Eye (tissue), 1 donor: ENCODE measurements around the gene MAPK1IP1L.
"Not testable (repeated sequence)": the region's sequence is repeated elsewhere in the genome, so short reads cannot be mapped to it uniquely, and the experiment has no call there.

Experiments used
- DNase-seq: peaks from one replicate; pipeline ENCODE4 v3.0.0-alpha.2; 2015

Gene MAPK1IP1L

DNA sequence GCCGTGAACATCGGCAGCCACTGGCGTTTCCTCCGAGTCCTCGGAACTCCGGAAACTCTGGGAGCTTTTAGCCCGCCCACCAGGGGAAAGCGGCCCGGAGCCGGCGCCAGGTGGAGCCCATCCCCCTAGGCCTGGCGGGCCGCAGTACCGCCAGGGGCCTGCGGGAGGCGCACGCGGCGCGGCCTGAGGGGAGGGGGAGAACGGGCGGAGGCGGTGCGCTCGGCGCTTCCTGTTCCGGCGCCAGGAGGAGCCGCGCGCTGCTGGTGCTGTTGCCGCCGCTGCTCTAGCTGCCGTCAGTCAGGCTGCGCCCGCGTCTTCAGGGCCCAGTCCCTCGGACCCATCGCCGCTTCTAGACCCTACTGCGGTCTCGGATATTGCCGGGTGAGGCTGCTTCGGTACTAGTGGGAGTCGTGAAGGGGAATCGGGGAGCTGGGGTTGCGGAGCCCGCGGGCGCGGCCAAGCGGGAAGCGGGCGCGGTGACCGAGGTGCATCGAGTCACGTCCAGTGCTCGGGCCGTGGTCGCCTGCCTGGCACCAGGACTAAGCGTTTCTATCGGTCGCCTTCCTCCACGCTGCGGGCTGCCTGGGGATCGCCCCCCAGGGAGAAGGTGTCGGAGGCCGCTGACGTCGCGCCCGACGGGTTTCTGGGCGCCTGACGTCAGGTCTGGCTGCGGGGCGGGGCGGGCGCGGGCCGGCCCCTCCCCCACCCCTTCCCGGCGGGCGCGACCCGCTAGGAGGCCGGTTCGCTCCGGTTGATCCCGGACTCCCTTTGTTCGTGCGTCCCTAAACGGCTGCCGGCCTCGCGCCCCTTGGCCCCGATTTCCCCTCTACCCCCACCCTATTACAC, at the start of gene MAPK1IP1L:
TSS of gene MAPK1IP1L (plus strand) at position 225 of the 846 bp plus-strand sequence. CDS start 10,037 bp downstream, outside the sequence.
- peak; percentile 97 for DNase-seq

DNA sequence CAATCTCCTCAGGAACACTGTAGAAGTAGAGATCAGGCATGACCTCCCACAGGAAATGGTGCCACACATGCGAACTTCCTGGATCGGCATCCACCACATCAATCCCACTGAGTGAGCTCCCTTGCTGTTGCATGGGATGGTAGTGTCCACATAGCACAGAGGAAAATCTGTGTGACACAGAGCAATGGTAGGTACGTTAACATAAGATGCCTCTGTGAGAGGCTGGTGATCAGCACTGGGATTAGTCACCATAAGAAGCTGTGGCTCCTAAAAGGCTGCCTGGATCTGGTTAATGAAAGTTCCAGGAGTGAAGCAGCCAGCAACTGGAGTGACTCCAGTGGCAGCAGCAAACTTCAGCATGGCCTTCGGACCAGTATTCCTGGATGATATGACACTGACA, 46.4 kb upstream of the MAPK1IP1L start:
- DNase-seq = no peak

DNA sequence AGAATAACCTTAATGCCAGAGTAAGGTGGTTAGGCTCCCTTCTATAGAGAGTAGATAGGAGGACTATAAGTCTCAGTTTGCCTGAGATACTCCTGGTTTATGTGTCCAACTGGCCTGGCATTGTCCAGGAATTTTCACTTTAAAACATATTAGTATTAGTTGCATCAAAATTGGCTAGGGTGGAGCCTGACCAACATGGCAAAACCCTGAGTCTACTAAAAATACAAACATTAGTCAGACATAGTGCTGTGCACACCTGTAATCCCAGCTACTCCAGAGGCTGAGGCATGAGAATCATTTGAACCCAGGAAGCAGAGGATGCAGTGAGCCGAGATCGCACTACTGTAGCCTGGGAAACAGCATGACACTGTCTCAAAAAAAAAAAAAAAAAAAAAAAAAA, 36.4 kb upstream of the MAPK1IP1L start:
- DNase-seq = no peak

DNA sequence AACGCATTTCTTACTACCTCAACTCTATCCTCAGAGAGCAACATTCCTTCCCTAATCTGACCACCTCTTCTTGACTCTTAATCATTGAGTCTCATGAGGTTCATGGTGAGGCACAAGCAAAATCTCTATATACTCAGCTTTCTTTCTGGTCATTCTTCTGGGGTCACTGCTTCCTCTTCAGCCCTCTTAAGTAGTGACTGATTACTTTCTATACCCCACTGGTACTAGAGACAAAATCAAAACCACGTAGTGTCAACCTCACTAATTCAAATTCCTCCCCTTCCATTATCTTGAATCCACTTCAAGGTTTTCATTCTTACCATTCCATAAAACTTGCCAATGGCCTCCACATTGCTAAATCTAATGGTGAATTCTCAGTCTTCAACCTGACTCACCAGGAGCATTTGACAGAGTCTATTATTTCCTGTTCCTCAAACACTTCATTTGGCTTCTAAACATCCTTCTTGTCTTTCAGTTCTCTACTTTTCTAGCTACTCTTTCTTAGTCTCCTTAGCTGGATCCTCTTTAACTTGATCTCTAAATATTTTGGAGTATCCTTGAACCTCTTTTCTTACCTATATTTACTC, 31.4 kb upstream of the MAPK1IP1L start:
- DNase-seq = no peak

DNA sequence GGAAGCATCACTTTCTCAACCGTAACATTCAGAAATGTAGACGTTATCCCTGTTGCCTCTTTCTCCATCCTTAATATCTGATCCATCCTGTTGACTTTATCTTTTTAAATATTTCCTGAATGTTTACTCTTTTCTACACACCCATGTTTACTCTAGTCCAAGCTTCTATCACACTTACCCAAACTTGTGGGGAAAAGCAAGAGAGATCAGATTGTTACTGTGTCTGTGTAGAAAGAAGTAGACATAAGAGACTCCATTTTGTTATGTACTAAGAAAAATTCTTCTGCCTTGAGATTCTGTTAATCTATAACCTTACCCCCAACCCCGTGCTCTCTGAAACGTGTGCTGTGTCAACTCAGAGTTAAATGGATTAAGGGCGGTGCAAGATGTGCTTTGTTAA, 27.1 kb upstream of the MAPK1IP1L start:
- DNase-seq = not testable (repeated sequence)

DNA sequence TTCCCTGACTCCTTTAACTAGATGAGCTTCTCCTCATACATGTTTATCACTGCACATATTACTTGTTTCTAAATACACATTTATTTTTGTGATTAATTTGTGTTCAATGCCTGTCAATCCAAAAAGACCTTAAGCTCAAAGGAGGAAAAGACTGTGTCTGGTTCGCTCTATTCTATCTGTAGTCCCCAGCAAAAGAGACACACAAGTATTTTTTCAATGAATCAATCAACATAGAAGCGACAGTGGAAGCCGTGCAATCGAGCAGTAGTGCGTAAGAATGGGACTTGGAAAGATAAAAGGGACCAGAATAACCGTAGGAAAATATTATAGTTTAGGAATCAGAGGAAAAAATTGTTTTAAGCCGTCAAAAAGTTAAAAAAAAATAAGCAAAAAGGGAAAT, 25.5 kb upstream of the MAPK1IP1L start:
- DNase-seq = peak; percentile 41

DNA sequence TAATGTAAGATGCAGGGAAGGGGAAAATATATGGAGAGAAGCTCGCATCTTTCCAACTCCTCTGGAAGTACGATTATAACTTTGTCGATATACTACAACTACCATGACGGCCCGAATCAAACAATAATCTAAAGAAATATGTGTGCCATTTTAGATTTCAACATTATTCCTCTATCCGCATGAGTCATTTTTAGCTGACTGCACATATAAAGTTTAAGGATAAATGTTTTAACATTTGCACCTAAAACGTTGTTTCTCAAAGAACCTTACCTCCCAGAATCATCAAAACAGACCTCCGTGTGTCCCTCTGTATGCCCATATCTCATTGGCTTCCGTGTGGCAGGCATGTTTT, 25.0 kb upstream of the MAPK1IP1L start:
- DNase-seq = no peak

DNA sequence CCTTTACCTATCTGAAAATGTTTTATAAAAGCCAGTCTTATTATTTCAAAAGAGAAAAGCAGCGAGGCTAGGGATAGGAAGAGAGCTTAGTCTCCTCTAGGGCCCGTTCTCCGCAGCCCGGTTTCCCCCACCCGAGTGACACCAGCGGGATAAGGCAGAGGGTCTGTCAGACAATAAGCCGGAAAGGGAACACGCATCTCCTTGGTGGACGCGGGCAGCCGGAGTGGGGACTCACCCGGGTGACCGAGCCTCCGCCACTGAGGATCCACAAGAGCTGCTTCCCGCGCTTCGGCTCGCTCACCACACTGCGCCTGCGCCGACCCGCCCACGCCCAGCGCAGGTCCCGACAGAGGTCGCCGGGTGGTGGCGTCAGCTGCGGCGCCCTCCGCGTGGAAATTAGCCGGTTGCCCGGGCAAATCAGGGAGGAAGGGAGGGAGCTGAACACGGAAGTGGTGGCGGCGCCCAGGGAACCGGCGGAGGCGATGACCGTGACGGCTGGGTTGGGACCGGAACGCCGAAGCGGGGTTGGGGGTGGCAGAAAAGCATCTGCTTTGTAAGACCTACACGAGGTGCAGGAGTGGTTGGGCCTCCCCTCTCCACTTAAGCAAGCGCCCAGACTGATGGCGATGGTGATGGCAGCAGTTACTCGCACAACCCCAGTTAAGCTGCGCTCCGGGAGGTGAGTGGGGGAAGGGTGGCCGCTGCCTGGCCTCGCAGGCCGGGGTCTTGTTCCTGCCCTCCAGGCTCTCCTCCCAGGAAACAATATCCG, 24.5 kb upstream of the MAPK1IP1L start, which contains the start of the genes SOCS4 and WDHD1:
TSS of gene SOCS4 (plus strand) at position 444 of the 769 bp plus-strand sequence. CDS start 15,806 bp downstream, outside the sequence.
TSS of gene WDHD1 (minus strand) at position 307 of the 769 bp plus-strand sequence. CDS start 312 bp downstream, outside the sequence.
- DNase-seq = peak; percentile 98

DNA sequence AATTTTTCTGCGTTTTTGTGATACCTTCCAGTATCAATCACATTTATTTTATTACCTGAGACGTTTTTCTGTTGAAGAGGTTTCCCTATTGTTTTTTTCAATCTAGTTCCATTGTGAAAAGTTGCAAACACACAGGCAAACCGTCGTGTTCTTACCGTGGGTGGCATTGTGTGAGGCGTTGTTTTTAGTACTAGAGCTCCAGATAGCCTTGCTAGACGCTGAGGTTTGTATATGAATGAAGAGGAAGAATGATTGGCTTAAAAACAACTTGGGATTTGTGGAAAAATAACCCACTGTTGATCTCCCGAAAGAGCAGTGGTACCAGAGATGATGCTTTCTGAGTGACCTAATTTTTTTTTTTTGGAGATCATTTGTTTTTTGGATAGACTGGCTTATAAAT, 23.4 kb upstream of the MAPK1IP1L start:
- DNase-seq = no peak

DNA sequence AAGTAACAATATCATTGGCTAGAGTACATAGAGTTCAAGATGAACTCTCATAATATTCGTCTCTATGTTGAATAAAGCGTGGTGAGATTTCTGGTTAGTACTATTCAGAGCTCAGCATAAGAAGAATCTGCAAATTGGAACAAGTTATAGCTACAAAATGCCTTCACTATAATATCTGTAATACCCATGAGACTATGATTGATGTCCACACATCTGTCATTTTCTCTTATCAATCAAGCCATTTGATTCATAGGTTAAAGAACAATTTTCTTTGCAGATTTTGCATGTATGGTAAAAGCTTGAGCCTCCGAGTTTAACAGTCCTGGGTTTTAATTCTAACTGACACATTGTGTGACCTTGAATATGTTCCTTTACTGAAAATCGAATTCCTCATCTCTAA, 23.0 kb upstream of the MAPK1IP1L start:
- DNase-seq = no peak

DNA sequence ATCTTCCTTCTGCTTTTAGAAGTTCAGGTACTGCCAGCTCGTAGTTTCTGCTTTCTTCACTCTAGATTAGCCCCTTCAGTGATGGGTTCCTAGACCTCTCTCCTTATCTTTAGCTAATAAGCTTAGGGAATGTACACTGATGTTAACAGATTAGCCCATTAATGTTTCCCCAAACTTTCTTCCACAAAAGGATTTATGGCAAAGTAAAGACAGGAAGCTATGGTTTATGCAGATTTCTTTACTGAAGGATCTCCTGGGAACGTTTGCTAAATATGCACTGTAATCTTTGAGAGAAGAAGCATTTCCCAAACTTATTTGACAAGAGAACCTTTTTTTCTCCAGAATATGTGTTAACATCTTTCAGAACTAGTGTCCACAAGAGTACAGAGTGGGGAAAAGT, 20.3 kb upstream of the MAPK1IP1L start:
- no peak for DNase-seq

DNA sequence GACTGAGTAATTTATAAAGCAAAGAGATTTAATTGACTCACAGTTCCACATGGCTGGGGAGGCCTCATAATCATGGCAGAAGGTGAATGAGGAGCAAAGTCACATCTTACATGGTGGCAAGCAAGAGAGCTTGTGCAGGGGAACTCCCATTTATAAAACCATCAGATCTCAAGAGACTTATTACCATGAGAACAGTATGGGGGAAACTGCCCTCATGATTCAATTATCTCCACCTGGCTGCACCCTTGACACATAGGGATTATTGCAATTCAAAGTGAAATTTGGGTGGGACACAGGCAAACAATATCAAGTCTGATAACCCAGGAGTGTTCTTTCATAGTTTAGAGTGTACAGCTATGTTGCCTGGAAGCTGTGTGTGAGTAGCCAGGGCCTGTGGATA, 13.5 kb upstream of the MAPK1IP1L start:
- not testable (repeated sequence) for DNase-seq

DNA sequence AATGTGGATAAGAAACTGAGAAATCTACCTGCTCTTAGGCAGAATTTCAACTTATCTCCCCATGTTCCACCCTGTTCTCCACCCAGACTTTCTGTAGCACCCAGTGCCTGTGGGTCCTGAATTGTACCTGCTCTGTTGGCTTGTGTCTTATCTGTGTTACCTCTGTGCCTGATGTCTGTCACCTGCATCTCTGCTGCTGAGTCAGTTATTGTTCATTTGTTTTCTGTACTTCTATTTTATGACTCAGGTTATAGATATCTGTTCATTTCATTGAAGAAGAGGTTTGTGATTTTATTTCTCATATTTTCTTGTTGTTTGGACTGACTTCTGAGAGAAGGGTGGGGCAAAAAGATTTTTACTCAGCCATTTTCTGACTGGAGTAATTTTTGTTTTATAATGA, 12.7 kb upstream of the MAPK1IP1L start:
- DNase-seq = no peak

DNA sequence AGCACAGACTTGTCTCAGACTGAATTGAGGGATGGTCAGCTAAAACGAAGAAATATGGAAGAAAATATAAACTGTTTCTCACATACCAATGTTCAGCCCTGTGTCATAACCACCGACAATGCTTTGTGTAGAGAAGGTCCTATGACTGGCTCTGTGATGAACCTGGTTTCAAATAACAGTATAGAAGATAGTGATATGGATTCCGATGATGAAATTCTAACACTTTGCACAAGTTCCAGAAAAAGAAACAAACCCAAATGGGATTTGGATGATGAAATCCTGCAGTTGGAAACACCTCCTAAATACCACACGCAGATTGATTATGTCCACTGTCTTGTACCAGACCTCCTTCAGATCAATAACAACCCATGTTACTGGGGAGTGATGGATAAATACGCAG, 7.9 kb upstream of the MAPK1IP1L start:
- no peak for DNase-seq

DNA sequence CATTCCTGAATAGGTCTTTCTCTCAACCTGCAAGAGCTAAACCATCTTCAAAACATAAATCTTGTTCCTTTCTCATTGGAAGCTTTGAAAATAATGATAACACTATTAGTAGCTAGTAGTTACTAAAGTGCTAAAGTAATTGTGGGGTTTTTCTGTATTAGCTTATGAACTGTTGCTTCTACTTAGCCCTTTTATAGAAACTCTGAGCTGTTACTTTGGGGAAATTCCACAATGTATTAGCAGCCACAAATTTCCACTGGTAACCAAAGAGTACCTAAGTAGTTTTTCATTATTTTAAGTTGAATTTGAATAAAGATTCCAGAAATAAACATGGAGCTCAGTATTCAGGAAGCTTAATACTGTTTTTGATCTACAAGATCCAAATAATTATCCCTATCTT, 6.4 kb upstream of the MAPK1IP1L start:
- DNase-seq = no peak

DNA sequence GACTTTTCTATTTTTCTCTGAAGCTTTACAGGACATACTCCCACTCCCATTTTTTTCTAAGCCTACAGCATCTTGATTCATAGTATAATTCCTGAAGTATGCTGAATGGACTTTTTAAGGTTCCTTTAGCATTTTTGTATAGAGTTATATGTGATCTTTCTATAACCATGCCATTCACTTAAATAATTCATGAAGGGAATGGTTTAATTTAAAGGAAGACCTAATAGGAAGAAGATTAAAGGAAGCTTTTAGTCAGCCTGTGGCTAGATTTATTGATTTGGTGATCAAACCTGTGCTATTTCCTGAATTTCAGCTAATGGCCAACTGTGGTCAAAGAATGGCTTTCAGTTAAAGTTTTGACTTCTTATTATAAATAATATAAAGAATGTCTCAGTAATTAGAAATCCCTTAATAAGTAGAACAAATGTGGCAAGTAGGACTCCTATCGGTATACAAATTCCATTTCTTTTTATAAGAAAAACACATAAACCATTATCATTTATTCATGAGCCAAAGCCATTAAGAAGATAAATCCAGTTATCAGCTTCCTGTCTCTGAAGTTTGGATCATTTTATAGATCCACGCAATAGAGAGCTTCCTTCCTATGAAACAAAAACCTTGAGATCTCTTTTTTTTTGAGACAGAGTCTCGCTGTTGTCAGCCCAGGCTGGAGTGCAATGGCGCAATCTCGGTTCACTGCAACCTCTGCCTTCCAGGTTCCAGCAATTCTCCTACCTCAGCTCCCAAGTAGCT, 4.0 kb upstream of the MAPK1IP1L start:
- DNase-seq = no peak

DNA sequence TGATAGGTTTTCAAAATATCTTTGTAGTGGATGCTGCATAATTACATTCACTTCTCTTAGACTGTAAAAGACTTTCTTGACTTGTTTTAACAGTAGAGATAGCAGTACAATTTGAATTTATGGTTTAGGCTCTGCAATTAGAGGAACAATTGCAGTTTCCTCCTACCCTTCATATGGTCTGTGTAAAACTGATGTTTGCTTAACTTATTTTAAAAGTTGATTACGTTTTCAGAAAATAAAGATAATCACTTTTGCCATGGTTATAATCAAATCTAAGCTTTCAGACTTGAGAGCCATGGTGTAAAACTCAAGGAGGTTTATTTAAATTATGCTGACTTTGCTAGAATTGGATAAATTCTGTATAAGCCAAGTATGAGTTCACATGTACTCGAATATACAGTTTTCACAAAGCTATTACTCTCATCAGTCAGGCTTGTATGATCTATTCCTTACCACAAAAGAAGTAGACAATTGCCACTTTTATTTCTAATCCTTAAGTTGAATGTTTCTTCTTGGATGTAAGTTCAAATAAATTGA, 2.5 kb upstream of the MAPK1IP1L start:
- no peak for DNase-seq

DNA sequence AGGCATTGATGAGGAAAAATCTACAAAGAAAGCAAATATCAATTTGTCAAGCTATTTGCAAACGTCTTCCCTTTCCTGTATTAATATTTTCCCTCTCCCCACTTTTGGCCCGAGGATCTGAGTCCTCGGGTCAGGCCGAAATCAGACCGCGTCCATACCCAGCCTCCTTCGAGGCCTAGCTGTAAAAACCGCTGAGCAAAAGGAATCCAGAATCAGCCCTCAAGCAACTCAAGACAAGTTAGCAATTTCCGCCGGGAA, 353 bp upstream of the MAPK1IP1L start:
- no peak for DNase-seq

DNA sequence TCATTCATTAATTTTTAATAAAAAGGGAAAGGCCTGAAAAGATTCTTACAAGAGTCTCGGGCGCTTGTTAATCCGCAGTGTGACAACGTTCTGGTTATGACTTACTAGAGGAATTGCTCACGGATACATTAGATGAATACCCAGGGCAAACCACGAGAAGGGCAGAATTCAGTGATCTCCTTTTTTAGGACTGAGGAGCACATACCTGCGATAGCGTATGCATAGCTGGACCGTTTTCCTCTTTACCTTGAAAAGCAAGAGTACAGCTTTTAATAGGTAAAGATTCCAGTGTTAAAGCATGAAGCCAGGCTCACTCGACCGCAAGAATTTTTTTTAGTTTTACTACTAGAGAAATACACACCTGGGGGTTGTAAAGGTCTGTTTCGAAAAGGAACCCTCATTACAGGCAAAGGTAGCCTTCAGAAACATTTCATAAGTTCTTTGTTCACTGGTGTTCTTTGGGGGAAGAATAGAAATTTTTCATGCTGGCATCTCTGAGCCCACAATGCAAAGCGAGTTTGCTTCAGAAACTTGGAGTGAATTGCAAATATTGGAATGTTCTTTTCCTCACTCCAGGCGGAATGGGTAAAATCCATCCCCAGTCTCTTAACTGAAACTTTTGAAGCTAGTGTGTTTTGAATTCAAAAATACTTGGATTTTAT, 953 bp downstream of the MAPK1IP1L start:
- peak; percentile 77 for DNase-seq

DNA sequence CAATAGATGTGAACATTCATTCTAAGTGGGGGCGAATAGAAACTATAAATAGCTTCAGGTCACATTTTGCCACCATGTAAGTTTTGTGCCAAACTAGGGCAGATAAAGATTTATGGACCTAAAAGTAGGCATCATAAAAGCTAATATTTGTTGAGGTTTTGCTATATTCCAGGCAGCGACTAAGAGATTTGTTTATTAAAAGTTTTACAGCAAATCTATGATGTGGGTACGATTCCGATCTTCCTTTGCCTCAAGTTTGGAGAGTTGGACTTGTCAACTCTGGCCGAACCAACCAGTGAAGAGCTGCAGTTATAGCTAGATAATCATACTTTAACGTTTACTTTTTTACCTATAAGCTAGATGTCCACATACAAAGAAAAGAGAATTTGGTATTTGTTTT, 1.6 kb downstream of the MAPK1IP1L start:
- DNase-seq = no peak

DNA sequence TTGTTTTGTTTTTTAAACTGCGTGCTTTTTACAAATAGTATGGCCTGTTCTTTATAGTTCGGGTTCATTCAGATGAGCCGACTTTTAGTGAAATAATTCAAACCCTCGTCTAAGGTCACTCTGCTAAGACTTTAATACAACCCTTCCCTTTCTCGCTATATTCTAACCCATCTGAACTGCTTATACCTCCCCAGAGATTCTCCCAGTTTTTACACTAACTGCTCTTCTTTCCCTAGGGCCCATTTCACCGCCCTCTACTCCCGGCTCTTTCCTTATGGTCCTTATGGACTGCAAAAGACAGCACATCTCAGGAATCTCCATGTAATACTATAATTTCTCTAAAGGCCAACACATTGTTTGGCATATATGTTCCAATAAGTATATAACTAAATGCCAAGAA, 2.1 kb downstream of the MAPK1IP1L start:
- no peak for DNase-seq

DNA sequence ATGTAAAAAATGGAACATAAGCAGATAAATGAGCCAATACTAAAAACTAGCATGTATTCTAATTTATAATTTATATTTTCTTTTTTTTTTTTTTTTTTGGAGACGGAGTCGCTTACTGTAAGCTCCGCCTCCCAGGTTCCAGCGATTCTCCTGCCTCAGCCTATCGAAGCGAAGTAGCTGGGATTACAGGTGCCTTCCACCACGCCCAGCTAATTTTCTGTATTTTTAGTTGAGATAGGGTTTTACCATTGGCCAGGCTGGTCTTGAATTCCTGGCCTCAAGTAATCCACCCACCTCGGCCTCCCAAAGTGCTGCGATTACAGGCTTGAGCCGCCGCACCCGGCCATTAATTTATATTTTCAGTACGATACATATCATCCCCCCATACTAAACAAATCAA, 2.7 kb downstream of the MAPK1IP1L start:
- DNase-seq = no peak
